ENCODE data around the gene TSPAN5. TPM values are rescaled to one million over a fixed set of nuclear protein-coding genes. Genes with fewer than 3 reads are reported as not detected.

Gene TSPAN5
- total RNA-seq, 1 experiment from 2014 or later: 41.8 TPM

DNA sequence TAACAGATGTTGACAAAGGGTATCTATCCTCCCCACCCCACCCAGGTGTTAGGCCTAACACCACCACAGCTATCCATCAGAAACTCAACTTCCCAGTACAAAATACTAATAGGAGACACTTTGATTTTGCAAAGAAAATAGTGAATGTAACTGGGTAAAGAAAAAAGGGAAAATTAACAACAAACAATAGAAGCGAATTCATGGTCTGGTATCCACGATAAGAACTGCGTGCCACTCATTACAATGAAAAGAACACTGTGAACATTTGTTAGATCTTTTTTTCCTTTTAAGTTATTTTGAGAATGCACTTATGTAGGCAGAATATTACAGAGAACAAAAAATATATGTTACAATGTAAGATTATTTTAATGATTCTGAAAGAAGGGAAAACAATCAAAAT, 12.0 kb downstream of the TSPAN5 start:
- BruUV-seq (replicated peaks): no TSS peak

DNA sequence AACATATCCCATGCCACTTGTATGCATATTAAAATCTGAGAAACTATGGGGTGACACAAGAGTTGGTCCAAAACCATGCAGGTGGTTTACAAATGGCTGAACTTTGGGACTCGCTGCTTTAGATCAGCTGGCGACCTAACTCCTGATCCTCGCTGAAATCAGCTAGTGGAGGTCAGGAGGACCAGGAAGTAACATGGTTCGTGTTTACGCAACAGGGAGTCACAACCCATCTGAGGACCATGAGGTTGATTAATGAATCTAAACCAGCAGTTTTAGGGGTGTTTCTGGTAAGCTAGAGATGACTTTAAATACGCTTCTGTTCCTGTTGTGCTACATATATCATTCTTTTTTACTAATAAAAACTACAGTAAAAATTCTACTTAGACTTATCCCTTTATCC, 12.9 kb downstream of the TSPAN5 start:
- H4K20me1 ChIP-seq (ENCODE audit: low read length): no peaks in the 10 kb centered on the region
- H3K9ac ChIP-seq (ENCODE audit: low read length): no peak overlapping the region
- no peaks in the 10 kb centered on the region for H3F3A ChIP-seq (ENCODE audit: low read length, unreplicated experiment)
- ATAC-seq (no peak), DNase-seq (no peak)
- peaks cover 92% of the 10 kb centered on the region for H3K79me2 ChIP-seq (ENCODE audit: low read length)
- H3K36me3 ChIP-seq (ENCODE audit: low read depth, low read length): peaks cover 8% of the 10 kb centered on the region
- no peaks in the 10 kb centered on the region for H3K9me2 ChIP-seq (replicated peaks; ENCODE audit: low read length)
- no peak overlapping the region for H3K27ac ChIP-seq (ENCODE audit: low read length)
- H3K9me3 ChIP-seq (ENCODE audit: low read length): no peaks in the 10 kb centered on the region
- BruUV-seq (replicated peaks): no TSS peak
- no peaks in the 10 kb centered on the region for H3K27me3 ChIP-seq (ENCODE audit: low read length)
- H3K4me2 ChIP-seq (ENCODE audit: low read length): no peak overlapping the region
- H3K4me3 ChIP-seq (ENCODE audit: low read length): no peak overlapping the region
- ChIA-PET POLR2A (ENCODE audit: unreplicated experiment) (no interaction called here), CTCF (no interaction called here)
- TF ChIP-seq EZH2 (IDR thresholded peaks at IDR 0.05; ENCODE audit: low read length, unreplicated experiment): no peak
- no peak for TF ChIP-seq EZH2phosphoT487 (IDR thresholded peaks at IDR 0.05; ENCODE audit: borderline replicate concordance, low read length)
- TF ChIP-seq, protein P1, sequence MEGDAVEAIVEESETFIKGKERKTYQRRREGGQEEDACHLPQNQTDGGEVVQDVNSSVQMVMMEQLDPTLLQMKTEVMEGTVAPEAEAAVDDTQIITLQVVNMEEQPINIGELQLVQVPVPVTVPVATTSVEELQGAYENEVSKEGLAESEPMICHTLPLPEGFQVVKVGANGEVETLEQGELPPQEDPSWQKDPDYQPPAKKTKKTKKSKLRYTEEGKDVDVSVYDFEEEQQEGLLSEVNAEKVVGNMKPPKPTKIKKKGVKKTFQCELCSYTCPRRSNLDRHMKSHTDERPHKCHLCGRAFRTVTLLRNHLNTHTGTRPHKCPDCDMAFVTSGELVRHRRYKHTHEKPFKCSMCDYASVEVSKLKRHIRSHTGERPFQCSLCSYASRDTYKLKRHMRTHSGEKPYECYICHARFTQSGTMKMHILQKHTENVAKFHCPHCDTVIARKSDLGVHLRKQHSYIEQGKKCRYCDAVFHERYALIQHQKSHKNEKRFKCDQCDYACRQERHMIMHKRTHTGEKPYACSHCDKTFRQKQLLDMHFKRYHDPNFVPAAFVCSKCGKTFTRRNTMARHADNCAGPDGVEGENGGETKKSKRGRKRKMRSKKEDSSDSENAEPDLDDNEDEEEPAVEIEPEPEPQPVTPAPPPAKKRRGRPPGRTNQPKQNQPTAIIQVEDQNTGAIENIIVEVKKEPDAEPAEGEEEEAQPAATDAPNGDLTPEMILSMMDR (conservative IDR thresholded peaks at IDR 0.05; ENCODE audit: low read depth, low read length): no peak
- H2AFZ ChIP-seq (ENCODE audit: low read length): no peak overlapping the region
- H3K4me1 ChIP-seq (ENCODE audit: insufficient read depth, low read length): peaks cover 46% of the 10 kb centered on the region
- intact Hi-C loops (cut with micrococcal nuclease): no loop called here

More for the DNA sequence above, 12.0 kb downstream of the TSPAN5 start:
- no peak for ATAC-seq
- Histone ChIP-seq H3K9ac (ENCODE audit: low read length) (no peak overlapping the region), H3K4me3 (ENCODE audit: low read length) (no peak overlapping the region), H3K27me3 (ENCODE audit: low read length) (no peaks in the 10 kb centered on the region), H3K9me3 (ENCODE audit: low read length) (0 out of 2 replicates have a peak, but pooled peaks cover 5% of the 10 kb centered on the region), H2AFZ (ENCODE audit: low read length) (no peak overlapping the region), H3K4me1 (ENCODE audit: insufficient read depth, low read length) (peaks cover 44% of the 10 kb centered on the region), H3K9me2 (replicated peaks; ENCODE audit: low read length) (no peaks in the 10 kb centered on the region), H3K79me2 (ENCODE audit: low read length) (peaks cover 92% of the 10 kb centered on the region), H3F3A (ENCODE audit: low read length, unreplicated experiment) (no peaks in the 10 kb centered on the region), H4K20me1 (ENCODE audit: low read length) (no peaks in the 10 kb centered on the region), H3K27ac (ENCODE audit: low read length) (no peak overlapping the region), H3K4me2 (ENCODE audit: low read length) (no peak overlapping the region), H3K36me3 (ENCODE audit: low read depth, low read length) (peaks cover 16% of the 10 kb centered on the region)
- intact Hi-C loops (cut with micrococcal nuclease): no loop called here
- no peak for DNase-seq
- ChIA-PET POLR2A (ENCODE audit: unreplicated experiment) (no interaction called here), CTCF (no interaction called here)
- TF ChIP-seq, protein P1 (conservative IDR thresholded peaks at IDR 0.05; ENCODE audit: low read depth, low read length): no peak
- no peak for TF ChIP-seq EZH2phosphoT487 (IDR thresholded peaks at IDR 0.05; ENCODE audit: borderline replicate concordance, low read length)
- no peak for TF ChIP-seq EZH2 (IDR thresholded peaks at IDR 0.05; ENCODE audit: low read length, unreplicated experiment)

- no peaks in the 10 kb centered on the region for H4K20me1 ChIP-seq (ENCODE audit: low read length)
- no peak overlapping the region for H3K4me3 ChIP-seq (ENCODE audit: low read length)
- H3K4me1 ChIP-seq (ENCODE audit: insufficient read depth, low read length): peaks cover 46% of the 10 kb centered on the region
- H3K4me2 ChIP-seq (ENCODE audit: low read length): peak overlapping the region; percentile 14; the same call in 1 of the 2 replicates
- H3K27ac ChIP-seq (ENCODE audit: low read length): peak overlapping the region; percentile 66
- POLR2A ChIA-PET (ENCODE audit: unreplicated experiment): interaction anchor here (0.6 kb wide), 1 partner anchor 10 kb away, joined by 4 read pairs; no protein-coding TSS in a partner anchor
- BruUV-seq (replicated peaks): no TSS peak
- H3K9ac ChIP-seq (ENCODE audit: low read length): no peak overlapping the region
- DNase-seq (no peak), ATAC-seq (no peak)
- TF ChIP-seq EZH2phosphoT487 (IDR thresholded peaks at IDR 0.05; ENCODE audit: borderline replicate concordance, low read length) (no peak), EZH2 (IDR thresholded peaks at IDR 0.05; ENCODE audit: low read length, unreplicated experiment) (no peak)
- TF ChIP-seq, protein P1 (conservative IDR thresholded peaks at IDR 0.05; ENCODE audit: low read depth, low read length): no peak
- H3K9me3 ChIP-seq (ENCODE audit: low read length): no peaks in the 10 kb centered on the region
- H3K9me2 ChIP-seq (replicated peaks; ENCODE audit: low read length): no peaks in the 10 kb centered on the region
- intact Hi-C loops (cut with micrococcal nuclease): no loop called here
- no peaks in the 10 kb centered on the region for H3F3A ChIP-seq (ENCODE audit: low read length, unreplicated experiment)
- H3K27me3 ChIP-seq (ENCODE audit: low read length): no peaks in the 10 kb centered on the region
- CTCF ChIA-PET: no interaction called here
- no peaks in the 10 kb centered on the region for H3K36me3 ChIP-seq (ENCODE audit: low read depth, low read length)
- H2AFZ ChIP-seq (ENCODE audit: low read length): no peak overlapping the region
- H3K79me2 ChIP-seq (ENCODE audit: low read length): peaks cover 92% of the 10 kb centered on the region
Measured at GRCh38 chr4:98643755-98644154, 14.7 kb downstream of the TSPAN5 start.
